Measurements from ENCODE around the gene TBCA. TPM values are rescaled to one million over a fixed set of nuclear protein-coding genes. Genes with fewer than 3 reads are reported as not detected.
A peak's percentile ranks its signal among the peaks of the same experiment; 100 is the strongest.

Gene TBCA
- polyA plus RNA-seq, 1 experiment = 192 TPM

GRCh38 chr5:77770293-77771005 lies 5.7 kb downstream of the TBCA start:
- Histone ChIP-seq H3K27me3 (ENCODE audit: control insufficient read depth, insufficient read depth, low read length) (no peaks in the 10 kb centered on the region), H3K9me3 (ENCODE audit: control insufficient read depth, insufficient read depth, low read length) (no peaks in the 10 kb centered on the region), H3K27ac (ENCODE audit: low read depth, low read length) (no peak overlapping the region), H3K4me3 (ENCODE audit: low read depth, low read length) (no peak overlapping the region)
- POLR2A ChIA-PET = no interaction called here
- no peak for DNase-seq (ENCODE audit: low read depth, low spot score)
- CTCF ChIA-PET = interaction anchor here (0.7 kb wide), 1 partner anchor 143 kb away, joined by 4 read pairs; no protein-coding TSS in a partner anchor
- no peak for TF ChIP-seq CTCF (IDR thresholded peaks at IDR 0.05; ENCODE audit: low read depth, low read length)

- ChIA-PET POLR2A (no interaction called here), CTCF (no interaction called here)
- H3K27me3 ChIP-seq (ENCODE audit: control insufficient read depth, insufficient read depth, low read length) = no peaks in the 10 kb centered on the region
- peak; percentile 2 for DNase-seq (ENCODE audit: low read depth, low spot score)
- TF ChIP-seq CTCF (IDR thresholded peaks at IDR 0.05; ENCODE audit: low read depth, low read length) = no peak
- no peaks in the 10 kb centered on the region for H3K9me3 ChIP-seq (ENCODE audit: control insufficient read depth, insufficient read depth, low read length)
- no peak overlapping the region for H3K4me3 ChIP-seq (ENCODE audit: low read depth, low read length)
- no peak overlapping the region for H3K27ac ChIP-seq (ENCODE audit: low read depth, low read length)
These were observed 7.2 kb downstream of the TBCA start for GRCh38 chr5:77768978-77769377.

- Histone ChIP-seq H3K27ac (ENCODE audit: low read depth, low read length) (no peak overlapping the region), H3K4me3 (ENCODE audit: low read depth, low read length) (no peak overlapping the region), H3K27me3 (ENCODE audit: control insufficient read depth, insufficient read depth, low read length) (no peaks in the 10 kb centered on the region), H3K9me3 (ENCODE audit: control insufficient read depth, insufficient read depth, low read length) (peaks cover 2% of the 10 kb centered on the region)
- no peak for TF ChIP-seq CTCF (IDR thresholded peaks at IDR 0.05; ENCODE audit: low read depth, low read length)
- CTCF ChIA-PET = no interaction called here
- no peak for DNase-seq (ENCODE audit: low read depth, low spot score)
- POLR2A ChIA-PET = no interaction called here
These were observed 8.8 kb downstream of the TBCA start for GRCh38 chr5:77767301-77767700.

GRCh38 chr5:77761606-77762005 lies 14.5 kb downstream of the TBCA start:
- ChIA-PET CTCF (no interaction called here), POLR2A (interaction anchor here (0.7 kb wide), 2 partner anchors 18 to 1317 kb away, joined by 4 read pairs; no protein-coding TSS in a partner anchor)
- no peak for TF ChIP-seq CTCF (IDR thresholded peaks at IDR 0.05; ENCODE audit: low read depth, low read length)
- no peak overlapping the region for H3K4me3 ChIP-seq (ENCODE audit: low read depth, low read length)
- peak; percentile 1 for DNase-seq (ENCODE audit: low read depth, low spot score)
- peaks cover 8% of the 10 kb centered on the region for H3K9me3 ChIP-seq (ENCODE audit: control insufficient read depth, insufficient read depth, low read length)
- H3K27me3 ChIP-seq (ENCODE audit: control insufficient read depth, insufficient read depth, low read length) = no peaks in the 10 kb centered on the region
- no peak overlapping the region for H3K27ac ChIP-seq (ENCODE audit: low read depth, low read length)

GRCh38 chr5:77758141-77758938 lies 17.8 kb downstream of the TBCA start:
- CTCF ChIA-PET = no interaction called here
- TF ChIP-seq CTCF (IDR thresholded peaks at IDR 0.05; ENCODE audit: low read depth, low read length) = no peak

More at GRCh38 chr5:77758141-77758938, 17.8 kb downstream of the TBCA start:
- peaks cover 8% of the 10 kb centered on the region for H3K9me3 ChIP-seq (ENCODE audit: control insufficient read depth, insufficient read depth, low read length)
- DNase-seq (ENCODE audit: low read depth, low spot score) = no peak
- no peaks in the 10 kb centered on the region for H3K27me3 ChIP-seq (ENCODE audit: control insufficient read depth, insufficient read depth, low read length)
- POLR2A ChIA-PET = no interaction called here
- H3K4me3 ChIP-seq (ENCODE audit: low read depth, low read length) = no peak overlapping the region
- no peak overlapping the region for H3K27ac ChIP-seq (ENCODE audit: low read depth, low read length)
